NCI-H510A (cell line): ENCODE data around the gene CHST11.

Experiments
- DNase-seq: peaks from one replicate; lab custom pipeline; 2025; lab: John Stamatoyannopoulos, UW

CHST11 gene

GRCh38 chr12:104585448-104586055 lies 128.8 kb downstream of the CHST11 start:
- no peak for DNase-seq

- no peak for DNase-seq
These were observed 129.7 kb downstream of the CHST11 start for GRCh38 chr12:104586351-104586919.

- no peak for DNase-seq
These were observed 131.5 kb downstream of the CHST11 start for GRCh38 chr12:104588047-104588920.

GRCh38 chr12:104588921-104589590 lies 132.3 kb downstream of the CHST11 start:
- no peak for DNase-seq

- DNase-seq: no peak
These were observed 133.3 kb downstream of the CHST11 start for GRCh38 chr12:104590022-104590421.

- no peak for DNase-seq
These were observed 134.6 kb downstream of the CHST11 start for GRCh38 chr12:104591257-104591885.

- DNase-seq: no peak
These were observed 136.7 kb downstream of the CHST11 start for GRCh38 chr12:104593482-104593881.

GRCh38 chr12:104596134-104596799 lies 139.5 kb downstream of the CHST11 start:
- no peak for DNase-seq

GRCh38 chr12:104596898-104597843 lies 140.4 kb downstream of the CHST11 start:
- DNase-seq: no peak

- DNase-seq: no peak
These were observed 141.9 kb downstream of the CHST11 start for GRCh38 chr12:104598342-104599271.

GRCh38 chr12:104599272-104600035 lies 142.7 kb downstream of the CHST11 start:
- no peak for DNase-seq

- no peak for DNase-seq
These were observed 143.4 kb downstream of the CHST11 start for GRCh38 chr12:104600036-104600712.

- no peak for DNase-seq
These were observed 144.3 kb downstream of the CHST11 start for GRCh38 chr12:104600790-104601739.

GRCh38 chr12:104602406-104602805 lies 145.7 kb downstream of the CHST11 start:
- DNase-seq: no peak

GRCh38 chr12:104602896-104603295 lies 146.1 kb downstream of the CHST11 start:
- no peak for DNase-seq

GRCh38 chr12:104603545-104603973 lies 146.8 kb downstream of the CHST11 start:
- DNase-seq: no peak
